HCT116 (cell line): ENCODE measurements around the gene TFDP1. TPM values are rescaled to one million over a fixed set of nuclear protein-coding genes. Genes with fewer than 3 reads are reported as not detected.

Experiments
- ATAC-seq: fragments of 200-7000 bp; cut with Tn5 transposase; 2 replicates; pipeline ENCODE4 v1.9.1; 2020; ENCODE audit warnings: mild to moderate bottlenecking, moderate library complexity
- BruUV-seq: library from RNA; stranded (reverse); fragments of 400-500 nt; replicated peaks from 2 replicates; lab custom pipeline; 2021; lab: Mats Ljungman, UMichigan
- CTCF ChIA-PET: fragments of 300-600 bp; sonication (Branson Sonifier 250); formaldehyde crosslinking; loops from one replicate; lab custom pipeline; 2021; ENCODE audit warnings: antibody characterized with exemption; lab: Charles Lee
- POLR2A ChIA-PET: fragments of 300-600, 350-600 bp; sonication (Branson Sonifier 250); formaldehyde crosslinking; loops from one replicate; lab custom pipeline; 2021; ENCODE audit warnings: antibody characterized with exemption; lab: Charles Lee
- RAD21 ChIA-PET, 2 experiments: fragments of 300-600 bp; sonication (Branson Sonifier 250); formaldehyde crosslinking; loops; one replicate each; lab custom pipeline; 2023; ENCODE audit warnings: low total read pairs in 2 of 2; ENCODE audit not compliant: uncharacterized antibody in 2 of 2, unreplicated experiment in 2 of 2, low non-redundant PET in 1 of 2; lab: Charles Lee
- DNase-seq: peaks from one replicate; pipeline ENCODE4 v3.0.0-alpha.2; 2010; ENCODE audit warnings: low read depth, low spot score
- H2AFZ ChIP-seq: fragments of 200-600 bp; shearing (Covaris generic), sonication (generic); 2 replicates; pipeline ENCODE4 v1.6.1; 2017; ENCODE audit warnings: low read depth, mixed run types, mixed read lengths, antibody characterized with exemption, low read length; ENCODE audit not compliant: poor library complexity, severe bottlenecking
- H3K27ac ChIP-seq: 2 replicates; pipeline ENCODE4 v1.5.1; 2012; ENCODE audit warnings: low read depth, low read length
- H3K27me3 ChIP-seq: fragments of 200-600 bp; sonication (generic); 2 replicates; pipeline ENCODE4 v1.6.1; 2016; ENCODE audit warnings: mixed run types, low read length, mixed read lengths; ENCODE audit not compliant: insufficient read depth
- H3K36me3 ChIP-seq, 2 experiments: fragments of 200-500 bp in 1 of 2; fragments of 200-600 bp in 1 of 2; sonication (Bioruptor generic) in 1 of 2; sonication (generic) in 1 of 2; 2 replicates each; pipeline versions ENCODE4 v1.5.1 to v1.6.1; 2014 to 2016; ENCODE audit warnings: low read length in 2 of 2, inconsistent platforms in 1 of 2, mixed read lengths in 1 of 2, mixed run types in 1 of 2; ENCODE audit not compliant: insufficient read depth in 2 of 2, control insufficient read depth in 1 of 2
- H3K4me1 ChIP-seq, 2 experiments: fragments of 200-600 bp in 1 of 2; sonication (generic) in 1 of 2; 2 replicates each; pipeline versions ENCODE4 v1.5.1 to v1.6.1; 2012 to 2017; ENCODE audit warnings: low read length in 2 of 2, inconsistent platforms in 1 of 2, mild to moderate bottlenecking in 1 of 2, mixed read lengths in 1 of 2, mixed run types in 1 of 2, moderate library complexity in 1 of 2; ENCODE audit not compliant: insufficient read depth in 2 of 2, control insufficient read depth in 1 of 2
- H3K4me2 ChIP-seq: fragments of 200-600 bp; sonication (generic); 2 replicates; pipeline ENCODE4 v1.6.1; 2017; ENCODE audit warnings: mixed run types, low read length, mixed read lengths
- H3K4me3 ChIP-seq, 2 experiments: fragments of 200-600 bp in 1 of 2; sonication (generic) in 1 of 2; replicated peaks in 1 of 2; 2 replicates each; pipeline ENCODE4 v1.5.1; 2011 to 2016; ENCODE audit warnings: low read length in 2 of 2, control low read depth in 1 of 2, low read depth in 1 of 2, mild to moderate bottlenecking in 1 of 2, mixed read lengths in 1 of 2, mixed run types in 1 of 2
- H3K79me2 ChIP-seq: fragments of 200-600 bp; sonication (generic); 2 replicates; pipeline ENCODE4 v1.6.1; 2017; ENCODE audit warnings: mild to moderate bottlenecking, mixed run types, low read length, moderate library complexity, mixed read lengths; ENCODE audit not compliant: insufficient read depth
- H3K9ac ChIP-seq: fragments of 200-600 bp; sonication (generic); 2 replicates; pipeline ENCODE4 v1.6.1; 2016; ENCODE audit warnings: low read length, mixed read lengths
- H3K9me2 ChIP-seq: fragments of 200-600 bp; sonication (generic), shearing (Covaris generic); 2 replicates; pipeline ENCODE4 v1.6.1; 2017; ENCODE audit warnings: mixed run types, mild to moderate bottlenecking, moderate library complexity; ENCODE audit not compliant: insufficient read depth
- H3K9me3 ChIP-seq, 2 experiments: fragments of 200-500 bp in 1 of 2; fragments of 200-600 bp in 1 of 2; sonication (Bioruptor generic) in 1 of 2; sonication (generic) in 1 of 2; 2 replicates each; pipeline ENCODE4 v1.6.1; 2014 to 2017; ENCODE audit warnings: low read length in 2 of 2, mixed read lengths in 2 of 2, inconsistent platforms in 1 of 2, low read depth in 1 of 2, mild to moderate bottlenecking in 1 of 2, mixed run types in 1 of 2, moderate library complexity in 1 of 2; ENCODE audit not compliant: control insufficient read depth in 1 of 2, insufficient read depth in 1 of 2
- H4K20me1 ChIP-seq: fragments of 200-600 bp; sonication (generic), shearing (Covaris generic); 2 replicates; pipeline ENCODE4 v1.6.1; 2017; ENCODE audit warnings: mixed run types, mild to moderate bottlenecking, moderate library complexity; ENCODE audit not compliant: insufficient read depth
- EZH2phosphoT487 ChIP-seq: fragments of 200-600 bp; IDR thresholded peaks from 2 replicates; pipeline ENCODE4 v1.6.1; 2018; ENCODE audit warnings: antibody characterized with exemption, borderline replicate concordance
- FOSL1 ChIP-seq: IDR thresholded peaks from 2 replicates; pipeline ENCODE4 v1.6.1; 2012; ENCODE audit warnings: low read depth
- POLR2A ChIP-seq: IDR thresholded peaks from 2 replicates; pipeline ENCODE4 v1.7.0; 2011; ENCODE audit warnings: borderline replicate concordance; ENCODE audit not compliant: insufficient read depth, insufficient read length; ENCODE audit errors: extremely low read depth
- POLR2AphosphoS5 ChIP-seq: IDR thresholded peaks from 2 replicates; pipeline ENCODE4 v1.6.1; 2011; ENCODE audit warnings: mild to moderate bottlenecking, low read depth, low read length, moderate library complexity
- ZNF274 ChIP-seq: fragments of 200-500 bp; sonication (Bioruptor generic); IDR thresholded peaks from 2 replicates; pipeline ENCODE4 v1.6.1; 2014; ENCODE audit warnings: mild to moderate bottlenecking, low read depth, low read length, inconsistent platforms
- intact Hi-C: fragments of 100-400 bp; cut with micrococcal nuclease; formaldehyde crosslinking; loops from 2 replicates; pipeline ENCODE4 v1.10.0; 2022
- total RNA-seq: library from RNA; stranded (reverse); gene quantifications from one replicate; pipeline ENCODE4 v1.2.1, GENCODE V29; 2021; ENCODE audit not compliant: unreplicated experiment
- TF ChIP-seq, protein P1 (sequence below): IDR thresholded peaks from 2 replicates; pipeline ENCODE4 v1.6.1; 2012; ENCODE audit warnings: low read depth

TFDP1 gene
- total RNA-seq, 1 experiment from 2014 or later: 169 TPM

GRCh38 chr13:113585896-113586295 is 1.3 kb downstream of the TFDP1 start:
- TF ChIP-seq, protein P1, sequence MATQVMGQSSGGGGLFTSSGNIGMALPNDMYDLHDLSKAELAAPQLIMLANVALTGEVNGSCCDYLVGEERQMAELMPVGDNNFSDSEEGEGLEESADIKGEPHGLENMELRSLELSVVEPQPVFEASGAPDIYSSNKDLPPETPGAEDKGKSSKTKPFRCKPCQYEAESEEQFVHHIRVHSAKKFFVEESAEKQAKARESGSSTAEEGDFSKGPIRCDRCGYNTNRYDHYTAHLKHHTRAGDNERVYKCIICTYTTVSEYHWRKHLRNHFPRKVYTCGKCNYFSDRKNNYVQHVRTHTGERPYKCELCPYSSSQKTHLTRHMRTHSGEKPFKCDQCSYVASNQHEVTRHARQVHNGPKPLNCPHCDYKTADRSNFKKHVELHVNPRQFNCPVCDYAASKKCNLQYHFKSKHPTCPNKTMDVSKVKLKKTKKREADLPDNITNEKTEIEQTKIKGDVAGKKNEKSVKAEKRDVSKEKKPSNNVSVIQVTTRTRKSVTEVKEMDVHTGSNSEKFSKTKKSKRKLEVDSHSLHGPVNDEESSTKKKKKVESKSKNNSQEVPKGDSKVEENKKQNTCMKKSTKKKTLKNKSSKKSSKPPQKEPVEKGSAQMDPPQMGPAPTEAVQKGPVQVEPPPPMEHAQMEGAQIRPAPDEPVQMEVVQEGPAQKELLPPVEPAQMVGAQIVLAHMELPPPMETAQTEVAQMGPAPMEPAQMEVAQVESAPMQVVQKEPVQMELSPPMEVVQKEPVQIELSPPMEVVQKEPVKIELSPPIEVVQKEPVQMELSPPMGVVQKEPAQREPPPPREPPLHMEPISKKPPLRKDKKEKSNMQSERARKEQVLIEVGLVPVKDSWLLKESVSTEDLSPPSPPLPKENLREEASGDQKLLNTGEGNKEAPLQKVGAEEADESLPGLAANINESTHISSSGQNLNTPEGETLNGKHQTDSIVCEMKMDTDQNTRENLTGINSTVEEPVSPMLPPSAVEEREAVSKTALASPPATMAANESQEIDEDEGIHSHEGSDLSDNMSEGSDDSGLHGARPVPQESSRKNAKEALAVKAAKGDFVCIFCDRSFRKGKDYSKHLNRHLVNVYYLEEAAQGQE: no peak
- TF ChIP-seq EZH2phosphoT487: no peak
- TF ChIP-seq POLR2A: no peak
- 0 out of 2 replicates have a peak, but pooled peaks have one; percentile 1 for TF ChIP-seq POLR2AphosphoS5
- no peak for TF ChIP-seq ZNF274
- no peak for TF ChIP-seq FOSL1
- TF ChIP-seq, all 23 proteins: peak for 1
- peak overlapping the region; percentile 88 for H3K9ac ChIP-seq
- peaks cover 58% of the 10 kb centered on the region for H3K79me2 ChIP-seq
- H3K36me3 ChIP-seq: peaks cover 10 to 38% of the 10 kb centered on the region in 2 experiments
- no peaks in the 10 kb centered on the region for H3K9me2 ChIP-seq
- intact Hi-C loops: no loop called here
- POLR2A ChIA-PET: no interaction called here
- RAD21 ChIA-PET: no interaction called here
- H4K20me1 ChIP-seq: peaks cover 14% of the 10 kb centered on the region; the same call in 1 of the 2 replicates
- H3K4me2 ChIP-seq: peak overlapping the region; percentile 69
- H3K4me1 ChIP-seq: peaks cover 4 to 11% of the 10 kb centered on the region in 2 experiments; a peak in 2 of 4 replicates
- H3K4me3 ChIP-seq: peak overlapping the region; percentile 71 to 79
- H3K9me3 ChIP-seq: no peaks in the 10 kb centered on the region
- peak overlapping the region; percentile 87; the same call in 1 of the 2 replicates for H3K27ac ChIP-seq
- CTCF ChIA-PET: no interaction called here
- DNase-seq (no peak), ATAC-seq (no peak)
- H2AFZ ChIP-seq: no peak overlapping the region
- BruUV-seq: TSS peak; percentile 85
- H3K27me3 ChIP-seq: no peaks in the 10 kb centered on the region
